Spleen (tissue), 7 donors: ENCODE measurements around the gene SMARCA1.

Experiments
- POLR2A ChIP-seq, 3 donors: fragments of 450-650 bp; IDR thresholded peaks; one replicate each; pipeline ENCODE4 v1.5.1; 2017; ENCODE audit warnings: antibody characterized with exemption in 3 of 3, mild to moderate bottlenecking in 1 of 3
- TF ChIP-seq, protein P1 (sequence below), 11 experiments: fragments of 200-600 bp in 7 of 11; fragments of 450-650 bp in 4 of 11; sonication (generic) in 4 of 11; IDR thresholded peaks in 8 of 11; conservative IDR thresholded peaks in 3 of 11; 1 replicate in 7 of 11; 2 replicates in 4 of 11; pipeline versions ENCODE4 v1.4.0 to v1.8.0; 2016 to 2021; ENCODE audit warnings: antibody characterized with exemption in 11 of 11, inconsistent platforms in 4 of 11, mild to moderate bottlenecking in 1 of 11
- donor health status: DM: no; HTN: no; CAD: no; lungs with moderate emphysema.
- donor health status: DM: no; HTN: no; CAD: no.
- donor health status: DM: no; HTN: no; CAD: no.

DNA sequence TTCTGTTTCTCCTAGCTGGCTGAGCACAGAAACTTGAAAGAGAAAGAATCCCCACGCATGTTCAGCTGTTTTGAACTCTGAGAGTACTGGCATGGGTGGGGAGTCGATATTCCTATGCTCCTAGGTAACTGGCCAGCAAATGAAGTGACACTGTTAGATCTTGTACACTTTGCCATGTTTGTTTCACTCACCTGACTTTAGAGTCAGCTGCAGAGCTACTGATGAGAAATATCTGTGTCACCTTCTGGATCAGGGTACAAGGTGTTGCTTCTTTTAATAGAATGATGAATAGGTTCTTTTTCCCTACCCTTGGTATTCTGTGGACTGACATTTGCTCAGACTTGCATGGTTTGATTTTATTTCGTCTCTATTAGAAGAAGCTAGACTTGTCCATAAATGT, 45.1 kb upstream of the SMARCA1 start:
- TF ChIP-seq, protein P1, sequence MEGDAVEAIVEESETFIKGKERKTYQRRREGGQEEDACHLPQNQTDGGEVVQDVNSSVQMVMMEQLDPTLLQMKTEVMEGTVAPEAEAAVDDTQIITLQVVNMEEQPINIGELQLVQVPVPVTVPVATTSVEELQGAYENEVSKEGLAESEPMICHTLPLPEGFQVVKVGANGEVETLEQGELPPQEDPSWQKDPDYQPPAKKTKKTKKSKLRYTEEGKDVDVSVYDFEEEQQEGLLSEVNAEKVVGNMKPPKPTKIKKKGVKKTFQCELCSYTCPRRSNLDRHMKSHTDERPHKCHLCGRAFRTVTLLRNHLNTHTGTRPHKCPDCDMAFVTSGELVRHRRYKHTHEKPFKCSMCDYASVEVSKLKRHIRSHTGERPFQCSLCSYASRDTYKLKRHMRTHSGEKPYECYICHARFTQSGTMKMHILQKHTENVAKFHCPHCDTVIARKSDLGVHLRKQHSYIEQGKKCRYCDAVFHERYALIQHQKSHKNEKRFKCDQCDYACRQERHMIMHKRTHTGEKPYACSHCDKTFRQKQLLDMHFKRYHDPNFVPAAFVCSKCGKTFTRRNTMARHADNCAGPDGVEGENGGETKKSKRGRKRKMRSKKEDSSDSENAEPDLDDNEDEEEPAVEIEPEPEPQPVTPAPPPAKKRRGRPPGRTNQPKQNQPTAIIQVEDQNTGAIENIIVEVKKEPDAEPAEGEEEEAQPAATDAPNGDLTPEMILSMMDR (IDR thresholded peaks at IDR 0.05 in 8 of 11, conservative IDR thresholded peaks at IDR 0.05 in 3 of 11): no peak
- TF ChIP-seq POLR2A (IDR thresholded peaks at IDR 0.05): no peak
